Stimulated activated CD8-positive, alpha-beta memory T cell treated with anti-CD3 and anti-CD28 coated beads, Interleukin-4, amount 100 ng/mL, for 4 hours (primary cell): ENCODE data around the gene RAB18.
"Not testable (repeated sequence)": the region's sequence is repeated elsewhere in the genome, so short reads cannot be mapped to it uniquely, and the experiment has no call there.

Experiments
- DNase-seq, 2 donors: peaks; one replicate each; pipeline ENCODE4 v3.0.0-alpha.2; 2020; ENCODE audit warnings: low read depth in 2 of 2, low spot score in 1 of 2

Gene RAB18

GRCh38 chr10:27504007-27504807, at the start of gene RAB18:
TSS of gene RAB18 (plus strand) at chr10:27504304. CDS start at chr10:27504370, 66 bp downstream.
- DNase-seq, result peak; percentile 96

- DNase-seq, result no peak
Measured at GRCh38 chr10:27454837-27455236, 49.3 kb upstream of the RAB18 start.

GRCh38 chr10:27457261-27457945, 46.7 kb upstream of the RAB18 start:
- DNase-seq, result no peak

DNA sequence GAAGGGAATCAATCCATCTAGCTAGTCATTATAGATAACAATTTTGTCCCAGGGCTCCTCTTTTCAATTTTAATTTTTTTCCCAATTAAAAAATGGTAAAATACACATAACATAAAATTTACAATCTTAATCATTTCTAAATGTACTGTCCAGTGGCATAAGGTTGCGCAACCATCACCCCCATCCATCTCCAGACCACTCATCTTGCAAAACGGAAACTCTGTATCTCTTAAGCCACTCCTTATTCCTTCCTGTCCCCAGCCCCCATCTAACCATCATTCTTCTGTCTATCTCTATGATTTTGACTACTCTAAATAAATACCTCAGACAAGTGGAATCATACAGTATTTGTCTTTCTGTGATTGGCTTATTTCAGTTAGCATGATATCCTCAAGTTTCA, 46.1 kb upstream of the RAB18 start:
- DNase-seq, result no peak

- no peak for DNase-seq
Measured at GRCh38 chr10:27461312-27461711, 42.8 kb upstream of the RAB18 start.

GRCh38 chr10:27463961-27464360, 40.1 kb upstream of the RAB18 start:
- no peak for DNase-seq

DNA sequence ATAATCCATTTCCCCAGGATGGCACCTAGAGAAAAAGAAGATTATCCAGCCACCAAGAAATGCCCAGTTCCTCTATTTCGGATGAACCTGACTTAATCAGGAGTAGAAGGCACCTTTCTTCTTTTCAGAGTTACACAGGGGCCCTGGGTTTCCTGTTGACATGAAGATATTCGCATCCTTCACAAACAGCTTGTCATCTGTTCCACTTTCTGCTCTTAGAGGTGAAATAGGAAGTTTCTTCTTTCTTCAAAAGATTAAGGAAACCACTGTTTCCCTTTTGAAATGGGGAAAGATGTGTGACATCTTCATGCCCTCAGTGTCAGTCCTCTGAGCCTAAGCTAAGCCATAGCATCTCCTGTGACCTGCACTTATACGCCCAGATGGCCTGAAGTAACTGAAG, 39.1 kb upstream of the RAB18 start:
- no peak for DNase-seq

DNA sequence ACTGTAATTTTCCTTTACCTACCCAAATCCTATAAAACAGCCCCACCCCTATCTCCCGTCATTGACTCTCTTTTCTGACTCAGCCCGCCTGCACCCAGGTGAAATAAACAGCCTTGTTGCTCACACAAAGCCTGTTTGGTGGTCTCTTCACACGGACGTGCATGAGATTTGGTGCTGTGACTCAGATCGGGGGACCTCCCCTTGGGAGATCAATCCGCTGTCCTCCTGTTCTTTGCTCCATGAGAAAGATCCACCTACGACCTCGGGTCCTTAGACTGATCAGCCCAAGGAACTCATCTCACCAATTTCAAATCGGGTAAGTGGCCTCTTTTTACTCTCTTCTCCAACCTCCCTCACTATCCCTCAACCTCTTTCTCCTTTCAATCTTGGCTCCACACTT, 38.5 kb upstream of the RAB18 start:
- DNase-seq, result not testable (repeated sequence)

- no peak for DNase-seq
Measured at GRCh38 chr10:27470885-27471284, 33.2 kb upstream of the RAB18 start.

- no peak for DNase-seq
Measured at GRCh38 chr10:27474741-27475140, 29.4 kb upstream of the RAB18 start.

DNA sequence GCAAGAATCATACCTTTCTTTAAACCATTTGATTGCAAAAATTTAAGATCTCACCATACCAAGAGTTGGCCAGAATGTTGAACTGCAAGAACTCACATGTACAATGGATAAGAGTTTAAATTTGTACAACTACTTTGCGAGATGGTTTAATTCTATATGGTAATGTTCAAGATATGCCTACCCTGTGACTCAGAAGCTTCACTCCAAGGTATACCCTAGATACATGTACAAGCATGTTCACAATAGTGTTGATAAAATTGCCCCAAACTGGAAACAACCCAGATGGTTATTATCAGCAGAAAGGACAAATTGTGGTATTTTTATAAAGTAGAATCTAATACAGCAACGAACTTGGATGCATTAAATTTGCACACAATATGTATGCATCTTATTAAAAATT, 25.1 kb upstream of the RAB18 start:
- DNase-seq, result no peak

DNA sequence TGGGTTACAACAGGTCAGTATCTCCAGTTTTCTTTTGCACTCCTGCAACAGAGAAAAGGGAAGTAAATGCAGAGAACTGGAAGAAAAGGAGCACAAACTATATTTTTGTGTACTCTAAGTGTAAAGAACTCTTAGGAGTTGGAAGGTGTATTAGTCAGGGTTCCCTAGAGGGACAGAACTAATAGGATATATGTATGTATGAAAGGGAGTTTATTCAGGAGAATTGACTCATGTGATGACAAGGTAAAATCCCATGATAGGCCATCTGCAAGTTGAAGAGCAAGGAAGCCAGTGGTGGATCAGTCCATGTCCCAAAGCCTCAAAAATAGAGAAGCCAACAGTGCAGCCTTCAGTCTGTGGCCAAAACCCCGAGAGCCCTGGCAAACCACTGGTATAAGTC, 22.6 kb upstream of the RAB18 start:
- no peak for DNase-seq

- DNase-seq, result no peak
Measured at GRCh38 chr10:27482984-27483956, 20.8 kb upstream of the RAB18 start.

DNA sequence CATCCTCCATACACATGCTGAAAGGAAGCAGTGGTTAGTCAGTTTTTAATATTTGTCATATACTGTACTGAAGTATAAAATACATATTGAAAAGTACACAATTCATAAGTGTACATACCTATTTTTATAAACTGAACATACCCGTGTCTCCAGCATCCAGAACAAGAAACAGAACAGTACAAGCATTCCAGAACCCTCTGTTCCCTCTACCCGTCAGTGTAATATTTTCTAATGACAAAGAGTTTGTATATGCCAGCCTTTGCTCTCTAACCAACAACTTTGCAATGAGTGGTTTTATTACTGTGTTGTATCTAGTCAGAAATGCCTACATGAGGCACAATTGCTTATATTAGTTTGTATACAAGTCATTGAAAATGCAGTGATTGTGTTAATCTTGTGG, 18.7 kb upstream of the RAB18 start:
- DNase-seq, result no peak

GRCh38 chr10:27485986-27486385, 18.1 kb upstream of the RAB18 start:
- no peak for DNase-seq

DNA sequence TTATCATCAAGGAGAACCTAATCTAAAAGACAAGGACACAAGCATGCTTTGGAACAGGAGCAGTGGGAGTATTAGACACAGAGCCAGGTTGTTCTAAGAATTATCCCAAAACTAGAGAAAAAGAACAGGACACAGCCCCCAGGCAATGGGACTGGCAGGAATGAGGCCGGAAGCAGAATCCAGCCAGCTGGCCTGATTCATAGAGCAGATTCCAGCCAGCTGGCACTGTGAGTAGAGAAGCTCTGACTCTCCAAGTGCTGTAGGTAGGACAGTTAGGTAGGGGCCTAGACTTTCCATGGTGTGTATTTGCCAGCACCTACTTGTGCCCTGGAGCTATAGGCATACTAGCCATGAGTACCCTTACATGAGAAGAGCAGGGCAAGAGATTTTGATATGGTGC, 13.3 kb upstream of the RAB18 start:
- DNase-seq, result no peak

GRCh38 chr10:27494116-27494805, 9.8 kb upstream of the RAB18 start:
- DNase-seq, result no peak

DNA sequence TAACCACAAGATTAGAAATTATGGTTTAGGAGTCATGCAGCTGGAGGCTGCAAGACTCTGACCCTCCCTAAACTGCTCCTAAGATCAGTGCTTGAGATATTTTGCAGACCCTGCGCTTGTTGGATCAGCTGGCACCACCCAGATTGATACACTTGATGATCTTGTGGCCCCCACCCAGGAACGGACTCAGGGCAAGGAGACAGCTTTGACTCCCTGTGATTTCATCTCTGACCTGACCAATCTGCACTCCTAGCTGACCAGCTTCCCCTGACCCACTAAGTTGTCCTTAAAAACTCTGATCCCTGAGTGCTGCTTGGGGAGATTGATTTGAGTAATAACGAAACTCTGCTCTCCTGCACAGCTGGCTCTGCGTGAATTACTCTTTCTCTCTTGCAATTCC, 8.0 kb upstream of the RAB18 start:
- no peak for DNase-seq

DNA sequence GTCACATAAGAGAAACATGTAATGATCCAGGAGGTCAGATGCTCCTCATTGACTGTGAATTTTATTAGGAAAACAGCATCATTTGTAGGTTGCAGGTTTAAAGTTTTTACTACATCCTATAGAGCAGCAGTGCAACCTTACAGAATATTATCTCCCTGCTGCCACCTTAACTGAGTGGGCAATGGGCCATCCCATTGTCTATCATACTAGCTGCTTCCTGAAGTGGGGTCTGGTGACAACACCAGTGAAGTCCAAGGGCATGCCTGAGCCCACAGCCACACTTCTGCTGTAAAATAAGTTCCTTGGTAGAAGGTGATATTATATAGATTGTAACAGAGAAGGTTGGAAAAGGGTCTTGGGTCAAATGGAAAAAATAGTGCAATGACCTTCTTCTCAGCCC, 4.0 kb upstream of the RAB18 start:
- DNase-seq, result no peak

- no peak for DNase-seq
Measured at GRCh38 chr10:27500886-27501285, 3.2 kb upstream of the RAB18 start.

- DNase-seq, result no peak
Measured at GRCh38 chr10:27503498-27504006, 552 bp upstream of the RAB18 start.
